GM21528 (cell line): Measurements from ENCODE around the gene ZNF275.

Experiments used
- ATAC-seq: cut with Tn5 transposase; IDR thresholded peaks from one replicate; pipeline ENCODE4 v1.9.1; 2021; ENCODE audit warnings: mild to moderate bottlenecking, moderate library complexity; ENCODE audit not compliant: unreplicated experiment, low FRiP score

Gene ZNF275

DNA sequence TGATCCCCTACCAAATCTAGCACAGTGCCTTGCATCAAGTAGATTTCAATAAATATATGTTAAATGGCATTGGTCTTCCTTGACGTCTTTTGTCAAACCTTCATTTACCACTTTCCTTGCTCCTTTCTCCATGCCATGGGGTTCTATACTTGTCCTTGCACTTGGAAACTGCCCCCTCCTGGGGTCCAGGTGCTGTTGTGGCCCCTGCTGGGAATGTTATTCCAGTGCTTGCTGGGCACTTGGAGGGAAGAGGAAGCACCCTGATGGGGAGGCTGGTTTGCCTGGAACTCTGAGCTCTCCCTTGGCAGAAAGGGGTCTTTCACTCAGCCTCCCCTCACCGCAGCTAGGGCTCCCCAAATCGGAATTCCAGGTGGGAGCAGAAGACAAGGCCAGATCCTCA is 18.9 kb downstream of the ZNF275 start:
- no peak for ATAC-seq

DNA sequence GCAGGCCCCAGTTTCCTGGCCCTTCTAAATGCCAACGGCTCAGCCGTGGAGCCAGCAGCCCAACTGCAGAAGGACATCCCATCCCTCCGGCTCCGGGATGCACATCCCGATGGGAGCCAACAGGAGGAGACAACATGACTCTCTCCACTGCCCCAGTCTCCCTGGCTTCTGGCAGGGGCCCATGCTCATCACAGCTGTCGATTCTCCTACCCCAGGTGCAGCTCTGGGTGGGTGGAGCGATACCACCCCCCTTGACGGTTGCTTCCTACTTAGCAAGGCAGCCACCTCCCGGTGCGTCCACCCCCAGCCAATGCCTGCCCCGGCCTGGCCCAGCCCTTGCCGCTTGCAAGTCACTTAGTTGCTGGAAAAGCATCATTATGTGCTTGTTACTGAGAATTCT is 19.5 kb downstream of the ZNF275 start:
- no peak for ATAC-seq

DNA sequence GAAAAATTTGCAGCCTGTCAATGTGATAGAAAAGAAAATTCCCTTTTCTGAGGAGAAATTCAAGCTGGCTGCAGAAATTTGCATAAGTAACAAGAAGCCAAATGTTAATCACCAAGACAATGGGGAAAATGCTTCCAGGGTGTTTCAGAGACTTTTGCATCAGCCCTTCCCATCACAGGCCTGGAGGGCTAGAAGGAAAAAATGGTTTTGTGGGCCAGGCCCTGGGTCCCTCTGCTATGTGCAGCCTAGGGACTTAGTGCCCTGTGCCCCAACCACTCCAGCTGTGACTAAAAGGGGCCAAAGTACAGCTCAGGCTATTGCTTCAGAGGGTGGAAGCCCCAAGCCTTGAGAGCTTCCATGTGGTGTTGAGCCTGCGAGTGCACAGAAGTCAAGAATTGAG is 23.9 kb downstream of the ZNF275 start:
- no peak for ATAC-seq

DNA sequence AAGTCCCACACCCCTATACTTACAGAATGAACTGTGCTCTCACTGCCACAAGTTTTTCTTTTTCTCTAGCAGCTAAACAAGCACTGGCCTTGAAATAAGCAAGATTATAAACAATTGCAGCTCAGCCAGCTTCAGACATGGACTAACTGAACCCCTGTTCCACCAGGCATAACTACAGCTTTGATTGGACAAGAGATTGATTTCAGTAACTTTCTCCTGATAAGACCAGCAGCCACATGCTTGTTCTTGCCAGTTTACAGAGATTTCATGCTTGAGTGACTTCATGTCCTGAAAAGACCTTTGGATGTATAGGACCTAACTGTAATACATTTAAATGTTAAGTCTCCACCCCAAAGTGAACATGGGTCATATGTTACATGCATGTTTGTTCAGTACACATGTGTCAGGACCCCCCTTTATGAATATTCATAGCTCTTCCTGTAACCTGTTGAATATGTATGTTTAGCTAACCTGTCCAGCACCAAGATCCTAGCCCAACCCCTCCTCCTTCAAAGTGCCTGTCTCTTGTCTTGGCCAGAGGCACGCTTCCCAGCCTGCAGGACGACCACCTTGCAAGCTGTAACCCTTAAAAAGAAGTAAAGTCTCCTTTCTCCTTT is 27.9 kb downstream of the ZNF275 start:
- no peak for ATAC-seq

DNA sequence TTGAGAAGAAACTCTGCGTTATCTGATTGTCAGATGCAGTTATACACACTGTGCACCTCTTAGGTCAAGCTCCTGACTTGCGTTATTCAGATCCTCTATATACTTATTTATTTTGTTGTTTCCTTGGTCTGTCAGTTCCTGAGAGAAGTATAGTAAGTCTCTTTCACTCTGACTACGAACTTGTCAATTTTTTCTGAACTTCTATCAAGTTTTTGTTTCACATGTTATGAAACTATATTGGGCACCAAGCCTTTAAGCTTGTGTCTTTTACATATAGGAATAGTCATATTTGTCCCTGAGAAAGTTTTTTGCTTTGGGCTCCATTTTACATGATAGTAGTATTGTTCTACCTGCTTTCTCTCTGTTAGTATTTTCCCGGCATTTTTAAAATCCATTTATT is 31.7 kb downstream of the ZNF275 start:
- no peak for ATAC-seq

DNA sequence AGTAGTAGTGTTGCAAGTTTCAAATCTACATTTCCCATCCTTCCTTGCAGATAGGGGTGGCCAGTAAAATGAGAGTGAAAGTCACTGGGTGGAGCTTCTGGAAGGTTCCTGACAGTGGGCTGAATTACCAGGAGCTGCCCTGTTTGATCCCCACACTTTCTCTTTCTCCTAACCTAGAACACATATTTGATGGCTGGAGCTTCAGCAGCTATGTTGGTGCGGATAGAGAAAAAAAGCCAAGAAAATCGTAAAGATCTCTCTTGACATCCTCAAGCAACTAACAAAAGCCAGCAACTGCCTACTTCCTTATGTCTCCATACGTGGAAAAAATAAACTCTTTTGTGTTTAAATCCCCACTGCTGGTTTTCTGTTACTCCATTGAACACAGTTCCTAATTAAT is 32.2 kb downstream of the ZNF275 start:
- ATAC-seq, result no peak

DNA sequence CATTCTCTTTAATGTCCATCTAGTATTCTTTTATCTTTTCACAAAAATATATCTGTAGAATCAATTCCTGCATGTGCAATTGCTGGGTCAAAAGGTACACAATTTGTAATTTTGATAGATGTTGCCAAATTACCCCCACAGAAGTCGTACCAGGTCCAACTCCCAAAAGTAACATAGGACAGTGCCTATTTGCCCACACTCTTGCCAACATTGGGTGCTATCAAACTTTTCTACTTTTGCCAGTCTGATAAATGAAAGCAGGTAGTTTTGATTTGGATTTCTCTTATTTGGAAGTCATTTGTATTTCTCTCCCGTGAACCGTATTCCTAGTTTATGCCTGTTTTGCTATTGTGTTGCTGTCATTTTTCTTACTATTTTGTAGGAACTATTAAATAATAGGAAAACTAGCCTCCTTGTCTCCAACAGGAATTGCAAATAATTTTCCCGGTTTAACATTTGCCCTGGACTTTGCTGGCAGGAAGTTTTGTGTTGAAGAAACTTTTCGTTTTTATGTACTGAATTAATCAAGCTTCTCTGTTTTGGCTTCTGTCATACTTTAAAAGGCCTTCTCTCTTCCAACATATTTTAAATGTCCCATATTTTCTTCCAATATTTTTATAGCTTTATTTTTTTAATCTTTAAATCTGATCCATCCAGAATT is 33.1 kb downstream of the ZNF275 start:
- ATAC-seq, result no peak

DNA sequence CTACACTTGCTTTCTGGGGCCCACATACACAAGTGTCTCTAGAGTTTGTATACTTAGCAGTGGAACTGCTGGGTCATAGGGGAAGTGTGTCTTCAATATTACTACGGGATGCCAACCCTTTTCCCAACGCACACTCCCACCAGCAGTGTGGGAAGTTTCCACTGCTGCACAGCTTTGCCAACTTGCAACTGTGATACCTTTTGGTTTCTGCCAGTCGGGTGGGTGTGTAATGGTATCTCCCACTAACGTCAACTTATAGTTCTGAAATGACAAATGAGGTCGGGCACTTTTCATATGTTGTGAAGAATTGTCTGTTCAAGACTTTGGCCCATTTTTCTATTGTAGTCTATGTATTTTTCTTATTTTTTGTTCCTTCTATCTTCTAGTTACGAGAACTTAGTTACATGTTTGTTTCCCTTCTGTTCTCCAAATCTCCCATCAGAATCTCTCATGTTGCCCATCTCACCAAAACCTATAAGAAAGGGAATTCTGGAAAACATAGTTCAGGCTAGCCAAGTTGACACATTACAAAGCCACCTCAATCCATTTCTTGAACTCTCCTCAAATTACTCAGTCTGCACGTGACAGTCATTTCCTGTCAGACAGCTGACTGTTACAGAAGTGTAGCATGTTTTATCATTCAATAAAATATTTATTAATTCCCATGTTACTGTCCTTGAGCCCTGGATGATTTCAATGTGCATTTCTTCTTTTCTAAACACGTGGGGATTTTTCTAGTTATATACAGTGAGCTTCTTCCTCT is 36.5 kb downstream of the ZNF275 start:
- no peak for ATAC-seq

DNA sequence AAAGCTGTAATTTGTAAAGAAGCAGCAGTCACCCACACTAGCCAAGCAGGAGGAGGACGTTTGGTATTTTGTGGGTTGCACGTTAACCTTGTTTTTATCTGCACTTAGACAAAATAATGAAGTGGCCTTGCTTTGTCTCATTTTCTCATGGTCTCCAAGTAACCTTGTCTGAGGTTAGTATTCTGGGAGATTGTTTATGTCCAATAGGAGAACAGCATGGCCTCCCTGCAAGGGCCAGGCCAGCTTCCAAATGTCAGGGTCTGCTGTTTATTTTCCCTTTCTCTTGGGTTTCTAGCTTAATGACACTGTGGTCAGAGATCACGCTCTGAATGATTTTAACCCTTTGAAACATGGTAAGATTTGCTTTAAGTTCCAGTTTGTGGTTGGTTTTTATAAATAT is 37.3 kb downstream of the ZNF275 start:
- no peak for ATAC-seq

DNA sequence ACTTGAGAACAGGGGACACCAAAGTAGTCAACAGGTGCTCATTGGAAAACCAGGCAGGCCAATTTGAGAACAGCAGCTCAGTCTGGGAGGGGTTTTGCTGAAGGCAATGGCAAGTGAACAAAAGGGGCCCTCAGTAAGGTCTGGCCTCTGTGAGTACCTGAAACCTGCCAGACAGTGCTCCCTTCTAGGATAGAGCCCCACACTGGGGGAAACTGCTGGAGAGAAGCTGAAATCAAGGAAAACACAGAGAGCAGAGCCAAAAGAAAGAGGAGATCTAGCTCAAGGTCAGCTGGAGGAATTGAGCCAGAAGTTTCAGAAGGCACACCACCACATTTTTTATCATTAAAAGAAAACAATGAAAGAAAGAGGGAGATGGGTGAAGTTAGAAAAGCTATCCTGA is 39.0 kb downstream of the ZNF275 start:
- no peak for ATAC-seq

DNA sequence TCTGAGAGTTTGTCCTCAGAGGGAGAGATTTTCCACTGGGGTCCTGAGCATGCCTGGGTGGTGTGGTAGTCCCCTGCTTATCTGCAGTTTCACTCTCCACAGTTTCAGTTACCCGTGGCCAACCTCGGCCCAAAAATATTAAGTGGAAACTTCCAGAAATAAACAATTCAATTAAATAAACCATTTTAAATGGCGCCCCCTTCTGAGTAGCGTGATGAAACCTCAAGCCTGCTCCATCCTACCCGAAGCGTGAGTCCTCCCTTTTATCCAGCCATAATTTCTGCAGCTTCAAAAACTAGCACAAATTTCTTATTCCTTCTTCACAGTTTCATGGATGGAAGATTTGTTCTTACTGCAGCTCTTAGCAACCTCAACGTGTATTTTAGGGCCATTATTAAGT is 40.5 kb downstream of the ZNF275 start:
- ATAC-seq, result no peak

DNA sequence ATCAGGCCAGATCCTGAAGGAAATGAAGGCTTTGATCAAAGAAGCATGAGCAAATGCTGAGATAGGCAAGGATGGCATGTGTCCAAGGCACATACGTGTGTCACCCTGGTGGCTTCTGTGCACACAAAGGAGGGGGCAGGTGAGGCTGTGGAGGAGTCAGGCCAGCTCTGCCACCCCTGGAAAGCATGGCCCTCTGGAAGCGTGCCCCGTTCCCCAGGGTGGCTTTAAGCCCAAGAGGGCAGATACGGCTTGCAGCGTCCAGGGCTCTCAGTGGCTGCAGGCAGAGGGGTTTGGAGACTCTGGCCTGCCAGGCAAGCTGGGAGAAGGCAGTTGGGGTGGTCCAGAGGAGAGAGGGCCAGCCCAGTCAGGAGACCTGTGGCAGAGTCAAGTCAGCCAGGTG is 41.6 kb downstream of the ZNF275 start:
- ATAC-seq, result no peak

DNA sequence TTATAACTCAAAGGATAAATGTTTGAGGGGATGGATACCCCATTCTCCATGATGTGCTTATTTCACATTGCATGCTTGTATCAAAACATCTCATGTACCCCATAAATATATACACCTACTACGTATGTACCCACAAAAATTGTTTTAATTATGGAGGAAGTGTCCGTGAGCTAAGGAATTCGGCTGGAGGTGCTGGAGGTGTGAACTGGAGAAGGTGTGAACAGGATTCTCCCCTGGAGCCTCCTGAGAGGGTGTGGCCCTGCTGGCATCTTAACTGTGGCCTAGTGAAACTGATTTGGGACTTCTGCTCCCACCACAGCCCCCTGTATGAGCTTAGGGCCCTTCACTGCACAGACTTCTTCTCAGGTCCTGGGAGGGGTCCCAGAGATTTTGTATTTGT is 43.8 kb downstream of the ZNF275 start:
- ATAC-seq, result no peak

DNA sequence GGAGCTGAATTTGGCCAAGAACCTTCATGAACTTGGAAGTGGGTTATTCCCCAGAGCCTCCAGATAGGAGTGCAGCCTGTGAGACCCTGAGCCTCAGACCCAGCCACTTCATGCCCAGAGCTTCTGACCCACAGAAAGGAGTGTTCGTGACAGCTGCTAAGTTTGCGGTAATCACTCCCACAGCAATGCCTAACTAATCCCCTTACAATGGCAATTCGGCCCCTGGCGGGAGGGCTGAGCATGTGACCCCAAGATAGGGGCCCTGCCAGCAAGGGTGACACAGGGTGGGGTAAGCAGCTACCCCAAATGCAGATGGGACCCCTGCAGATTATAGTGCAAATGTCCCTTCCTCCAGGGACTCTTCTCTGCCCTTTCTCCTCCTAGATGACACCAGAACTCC is 44.7 kb downstream of the ZNF275 start:
- ATAC-seq, result no peak

DNA sequence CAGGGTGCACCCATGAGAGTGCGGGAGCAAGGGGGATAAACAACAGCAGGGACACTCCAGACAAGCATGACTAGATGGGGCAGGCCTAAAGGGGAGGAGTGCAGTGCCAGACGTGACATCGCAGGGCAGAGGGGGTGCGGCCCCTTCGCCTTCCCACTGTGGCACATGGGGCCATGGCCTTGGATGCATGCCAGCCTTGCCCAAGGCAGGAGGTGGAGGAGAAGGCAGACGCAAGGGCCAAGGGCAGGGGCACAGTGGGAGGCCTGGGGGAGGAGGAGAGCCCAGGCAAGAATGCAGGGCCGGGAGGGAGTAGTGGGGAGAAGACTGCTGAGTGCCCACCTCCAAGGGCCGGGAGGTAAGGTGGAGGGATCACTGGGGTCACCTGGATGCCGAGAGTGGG is 45.6 kb downstream of the ZNF275 start:
- no peak for ATAC-seq

DNA sequence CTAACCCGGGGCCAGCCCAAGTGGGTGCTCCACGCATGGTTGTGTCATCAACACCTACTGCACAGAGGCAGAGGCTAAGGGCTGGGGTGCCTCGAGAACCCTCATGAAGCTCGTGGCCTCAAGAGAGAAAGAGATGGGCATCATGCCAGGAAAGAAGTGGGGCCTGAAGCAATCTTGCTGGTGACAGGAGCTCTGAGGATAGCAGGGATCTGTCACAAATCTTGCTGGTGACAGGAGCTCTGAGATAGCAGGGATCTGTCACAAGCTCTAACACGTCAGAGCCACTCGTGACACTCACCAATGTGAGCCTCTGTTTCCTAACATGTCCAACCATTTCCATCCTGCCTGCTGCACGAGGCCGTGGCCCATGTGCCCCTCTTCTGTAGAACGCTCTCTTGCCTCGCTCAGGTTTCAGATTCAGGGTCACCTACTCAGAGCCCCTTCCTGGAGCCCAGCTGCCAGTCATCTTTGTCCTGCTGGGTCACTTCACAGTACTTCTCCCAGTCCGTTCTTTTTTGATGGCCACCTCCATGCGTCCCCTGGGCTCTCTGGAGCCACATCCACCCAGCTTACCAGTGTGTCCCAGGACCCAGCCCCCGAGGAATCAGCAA is 46.1 kb downstream of the ZNF275 start:
- no peak for ATAC-seq

DNA sequence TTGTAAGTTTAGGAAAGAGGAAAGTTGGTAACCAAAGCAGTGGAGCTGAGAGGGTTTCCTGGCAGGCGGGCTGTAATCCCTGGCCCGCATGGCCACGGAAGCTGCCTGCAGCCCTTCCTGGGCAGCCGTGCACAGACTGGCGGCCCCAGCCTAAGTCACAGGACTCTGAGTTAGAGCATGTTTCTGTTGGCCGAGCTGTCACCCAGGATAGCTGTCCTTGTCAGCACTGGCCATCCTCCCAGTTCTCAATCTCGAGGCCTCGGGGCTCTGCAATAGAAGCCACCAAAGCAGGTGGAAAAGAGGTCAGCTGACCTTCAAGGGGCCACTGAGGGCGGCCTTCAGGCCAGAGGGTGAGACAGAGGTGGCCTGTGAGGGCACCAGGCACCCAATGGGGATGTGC is 46.7 kb downstream of the ZNF275 start:
- no peak for ATAC-seq

DNA sequence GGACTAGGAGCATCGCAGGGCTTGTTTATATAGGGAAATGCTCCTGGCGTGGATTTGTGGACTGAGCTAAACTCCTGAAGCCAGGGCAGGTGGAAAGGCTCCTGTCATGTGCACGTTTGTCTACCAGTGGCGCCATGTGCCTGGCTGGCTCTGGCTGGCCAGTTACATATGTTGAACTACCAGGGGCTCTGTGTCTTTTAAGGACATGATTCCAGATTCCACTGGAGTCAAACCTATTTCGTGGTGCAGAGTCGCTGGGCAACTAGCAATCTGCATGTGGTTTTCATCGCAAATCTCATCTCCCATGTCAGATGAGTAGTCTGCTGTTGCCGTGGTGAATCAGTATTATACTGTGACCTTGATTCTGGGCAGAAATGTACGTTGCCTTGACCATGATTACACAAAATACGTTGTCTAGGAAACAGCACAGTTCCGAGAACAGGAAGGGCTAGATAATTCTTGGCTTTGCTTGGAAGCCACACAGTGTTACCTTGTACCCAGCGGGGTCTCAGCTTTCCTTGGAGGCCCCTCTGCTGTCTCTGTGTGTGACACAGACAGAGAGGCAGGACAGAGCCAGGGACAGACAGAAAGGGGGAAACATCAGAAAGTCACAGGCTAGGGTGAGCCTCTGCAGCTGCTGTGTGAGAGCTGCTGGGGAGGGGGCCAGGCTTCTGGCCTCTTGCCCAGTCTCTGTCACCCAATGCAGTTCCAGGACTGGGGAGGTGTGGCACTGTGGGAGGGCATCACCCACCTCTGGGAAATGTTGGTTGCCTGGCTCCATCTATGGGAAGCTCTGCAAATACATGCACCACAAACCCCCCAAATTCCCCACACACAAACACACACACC is 48.0 kb downstream of the ZNF275 start:
- ATAC-seq, result no peak

DNA sequence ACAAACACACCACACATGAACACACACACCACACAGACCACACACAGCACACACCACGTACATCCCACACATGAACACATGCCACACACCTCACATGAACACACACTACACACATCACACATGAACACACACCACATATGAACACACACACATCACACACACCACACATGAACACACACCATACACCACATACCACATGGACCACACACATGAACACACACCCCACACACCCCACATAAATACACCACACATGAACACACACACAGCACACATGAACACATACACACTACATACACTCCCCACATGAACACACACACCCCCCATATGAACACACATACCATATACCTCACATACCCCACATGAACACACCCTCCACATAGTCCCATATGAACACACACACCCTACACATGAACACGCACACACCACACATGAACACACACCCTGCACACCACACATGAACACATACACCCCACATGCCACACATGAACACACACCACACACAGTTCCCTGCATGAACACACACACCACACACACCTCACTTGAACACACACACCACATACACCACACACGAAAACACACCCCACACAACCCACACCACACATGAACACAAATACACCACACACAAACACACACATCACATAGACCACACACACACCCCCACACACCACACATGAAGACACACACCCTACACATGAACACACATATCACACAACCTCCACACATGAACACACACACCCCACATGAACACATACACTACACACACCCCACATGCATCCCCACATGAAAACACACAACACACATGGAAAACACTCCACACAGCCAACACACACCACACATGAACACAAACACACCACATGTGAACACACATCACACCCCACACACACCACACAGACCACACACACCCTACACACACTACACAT is 48.9 kb downstream of the ZNF275 start:
- ATAC-seq, result no peak

DNA sequence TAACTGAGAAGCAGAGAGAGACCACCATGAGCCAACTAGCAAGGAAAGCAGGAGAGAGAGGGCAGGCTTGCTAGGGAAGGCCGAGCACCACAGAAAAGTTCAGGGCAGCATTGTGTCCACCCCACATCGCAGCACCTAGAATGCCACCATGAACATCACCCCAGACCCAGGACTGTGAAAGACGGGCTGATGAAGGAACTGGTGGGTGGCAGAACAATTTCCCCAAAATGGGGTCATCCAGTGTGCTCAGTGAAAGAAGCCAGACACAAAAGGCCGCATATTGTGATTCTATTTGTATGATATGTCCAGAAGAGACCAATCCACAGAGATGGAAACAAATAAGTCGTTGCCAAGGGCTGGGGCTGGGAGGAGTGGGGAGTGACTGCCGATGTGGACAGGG is 50.4 kb downstream of the ZNF275 start:
- no peak for ATAC-seq
